ENCODE results near the gene PLCB1. TPM values are rescaled to one million over a fixed set of nuclear protein-coding genes. Genes with fewer than 3 reads are reported as not detected.

The PLCB1 gene
- polyA plus RNA-seq, 1 donor (not counting 4 experiments of a cell fraction or from before 2014, with no cell fraction given): 0.37 TPM

DNA sequence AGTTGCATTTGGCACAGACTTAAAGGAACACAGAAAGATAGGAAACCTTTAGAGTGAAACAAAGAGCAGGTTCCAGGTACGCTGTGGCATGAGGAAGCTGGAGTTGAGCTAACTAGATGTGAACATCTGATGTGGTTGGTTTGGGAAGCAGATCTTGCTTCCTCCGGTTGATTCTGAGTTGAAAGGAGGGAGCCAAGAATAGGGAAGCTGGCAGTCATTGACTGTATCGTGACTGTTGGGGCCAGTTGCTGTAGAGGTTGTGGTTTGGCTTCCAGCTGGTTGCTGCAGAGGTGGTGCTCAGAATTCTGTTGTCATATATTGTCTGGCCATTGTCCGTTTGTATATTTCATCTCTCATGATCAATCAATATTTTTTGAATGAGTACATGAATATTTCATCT, 325.9 kb downstream of the PLCB1 start:
- no peaks in the 10 kb centered on the region for H3K4me1 ChIP-seq (ENCODE audit: control insufficient read depth, extremely low read depth, insufficient read depth, low read length)
- no peaks in the 10 kb centered on the region for H3K36me3 ChIP-seq (ENCODE audit: control insufficient read depth in 2 of 2, extremely low read depth in 1 of 2, insufficient read depth in 2 of 2, low read length in 2 of 2)
- H4K20me1 ChIP-seq (ENCODE audit: control insufficient read depth, extremely low read depth, insufficient read depth, low read length): no peaks in the 10 kb centered on the region
- no peaks in the 10 kb centered on the region for H3K79me2 ChIP-seq (ENCODE audit: control insufficient read depth, insufficient read depth, low read length)
- H3K9ac ChIP-seq (ENCODE audit: control insufficient read depth, extremely low read depth, insufficient read depth, low read length): no peak overlapping the region
- no peak for DNase-seq (ENCODE audit: low read depth, low spot score)
- H2AFZ ChIP-seq (ENCODE audit: control insufficient read depth, low read length): no peak overlapping the region
- H3K27me3 ChIP-seq (ENCODE audit: control insufficient read depth, extremely low read depth, insufficient read depth, low read length): no peaks in the 10 kb centered on the region
- no peak overlapping the region for H3K4me2 ChIP-seq (ENCODE audit: control insufficient read depth, extremely low read depth, insufficient read depth, low read depth, low read length)
- TF ChIP-seq CTCF (optimal IDR thresholded peaks at IDR 0.05 in 1 of 3, IDR thresholded peaks at IDR 0.05 in 1 of 3, conservative IDR thresholded peaks at IDR 0.05 in 1 of 3; ENCODE audit: extremely low read depth in 1 of 3, insufficient read depth in 2 of 3, low read length in 3 of 3) (no peak), EZH2 (IDR thresholded peaks at IDR 0.05; ENCODE audit: low read length) (no peak)
- H3K9me3 ChIP-seq (ENCODE audit: control insufficient read depth, low read depth, low read length): no peaks in the 10 kb centered on the region
- no peaks in the 10 kb centered on the region for H3K9me1 ChIP-seq (ENCODE audit: control insufficient read depth, extremely low read depth, insufficient read depth, low read length)
- no peak for FAIRE-seq
- dilution Hi-C loops (cut with MboI; ENCODE audit: extremely low pct_ligation_motif_present, low sequenced_read_pairs): no loop called here
- no peak overlapping the region for H3K4me3 ChIP-seq (ENCODE audit: control insufficient read depth in 2 of 3, extremely low read depth in 1 of 3, insufficient read depth in 2 of 3, low read depth in 1 of 3, low read length in 3 of 3)
- H3K27ac ChIP-seq (ENCODE audit: control insufficient read depth, insufficient read depth, low read length): no peak overlapping the region

DNA sequence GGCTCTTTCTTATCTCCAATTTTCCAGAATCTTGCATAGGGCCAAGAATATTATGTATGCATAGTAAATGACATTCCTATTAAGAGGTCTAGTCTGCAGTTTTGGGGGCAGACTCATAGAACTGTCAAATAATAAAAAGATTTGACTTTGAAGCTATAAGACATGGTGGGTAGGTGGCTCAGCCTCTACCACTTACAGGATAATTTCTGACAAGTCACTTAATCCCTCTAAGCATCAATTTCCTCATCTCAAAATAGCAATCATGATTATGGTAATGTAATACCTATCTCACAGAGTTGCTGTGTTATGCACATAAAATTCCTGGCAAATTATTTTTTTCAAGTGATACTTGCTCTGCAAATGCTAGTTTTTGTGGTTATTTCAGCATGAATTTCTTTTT, 329.1 kb downstream of the PLCB1 start:
- Histone ChIP-seq H3K9me3 (ENCODE audit: control insufficient read depth, low read depth, low read length) (no peaks in the 10 kb centered on the region), H3K79me2 (ENCODE audit: control insufficient read depth, insufficient read depth, low read length) (no peaks in the 10 kb centered on the region), H3K36me3 (ENCODE audit: control insufficient read depth in 2 of 2, extremely low read depth in 1 of 2, insufficient read depth in 2 of 2, low read length in 2 of 2) (no peaks in the 10 kb centered on the region), H3K9ac (ENCODE audit: control insufficient read depth, extremely low read depth, insufficient read depth, low read length) (no peak overlapping the region), H3K27ac (ENCODE audit: control insufficient read depth, insufficient read depth, low read length) (no peak overlapping the region), H3K9me1 (ENCODE audit: control insufficient read depth, extremely low read depth, insufficient read depth, low read length) (no peaks in the 10 kb centered on the region), H3K4me1 (ENCODE audit: control insufficient read depth, extremely low read depth, insufficient read depth, low read length) (no peaks in the 10 kb centered on the region), H3K27me3 (ENCODE audit: control insufficient read depth, extremely low read depth, insufficient read depth, low read length) (no peaks in the 10 kb centered on the region), H3K4me3 (ENCODE audit: control insufficient read depth in 2 of 3, extremely low read depth in 1 of 3, insufficient read depth in 2 of 3, low read depth in 1 of 3, low read length in 3 of 3) (no peak overlapping the region), H4K20me1 (ENCODE audit: control insufficient read depth, extremely low read depth, insufficient read depth, low read length) (no peaks in the 10 kb centered on the region), H2AFZ (ENCODE audit: control insufficient read depth, low read length) (no peak overlapping the region), H3K4me2 (ENCODE audit: control insufficient read depth, extremely low read depth, insufficient read depth, low read depth, low read length) (no peak overlapping the region)
- DNase-seq (ENCODE audit: low read depth, low spot score) (no peak), FAIRE-seq (no peak)
- dilution Hi-C loops (cut with MboI; ENCODE audit: extremely low pct_ligation_motif_present, low sequenced_read_pairs): no loop called here
- TF ChIP-seq EZH2 (IDR thresholded peaks at IDR 0.05; ENCODE audit: low read length): no peak
- TF ChIP-seq CTCF (optimal IDR thresholded peaks at IDR 0.05 in 1 of 3, IDR thresholded peaks at IDR 0.05 in 1 of 3, conservative IDR thresholded peaks at IDR 0.05 in 1 of 3; ENCODE audit: extremely low read depth in 1 of 3, insufficient read depth in 2 of 3, low read length in 3 of 3): no peak

Data from keratinocyte (primary cell).